Heart left ventricle (tissue), 16 donors: ENCODE data around the gene NAALADL2. TPM values are rescaled to one million over a fixed set of nuclear protein-coding genes. Genes with fewer than 3 reads are reported as not detected.
A peak's percentile ranks its signal among the peaks of the same experiment; 100 is the strongest.

Source experiments
- ATAC-seq, 4 donors: fragments of 200-7000 bp; cut with Tn5 transposase; one replicate each; pipeline ENCODE4 v1.9.1; 2020 to 2022; ENCODE audit warnings: moderate library complexity in 4 of 4, mild to moderate bottlenecking in 3 of 4, moderate number of reproducible peaks in 1 of 4
- DNase-seq, 5 donors: peaks; one replicate each; pipeline ENCODE4 v3.0.0-alpha.2; 2020
- H3K27ac ChIP-seq, 12 donors: fragments of 200-600 bp; sonication (generic) in 4 of 12; one replicate each; pipeline versions ENCODE4 v1.5.0 to v1.8.0; 2016 to 2022; ENCODE audit warnings: mild to moderate bottlenecking in 2 of 12
- H3K27me3 ChIP-seq, 9 donors: fragments of 200-600 bp; sonication (generic) in 2 of 9; one replicate each; pipeline versions ENCODE4 v1.5.1 to v1.8.0; 2016 to 2022; ENCODE audit warnings: mild to moderate bottlenecking in 3 of 9
- H3K36me3 ChIP-seq, 9 donors: fragments of 200-600 bp; sonication (generic) in 2 of 9; one replicate each; pipeline versions ENCODE4 v1.5.0 to v1.8.0; 2018 to 2022; ENCODE audit warnings: mild to moderate bottlenecking in 2 of 9
- H3K4me1 ChIP-seq, 12 donors: fragments of 200-600 bp; sonication (generic) in 4 of 12; one replicate each; pipeline versions ENCODE4 v1.5.0 to v1.8.0; 2016 to 2022; ENCODE audit warnings: mild to moderate bottlenecking in 3 of 12
- H3K4me3 ChIP-seq, 12 donors: fragments of 200-600 bp; sonication (generic) in 4 of 12; one replicate each; pipeline versions ENCODE4 v1.5.0 to v1.8.0; 2017 to 2022; ENCODE audit warnings: mild to moderate bottlenecking in 9 of 12, moderate library complexity in 4 of 12
- H3K9me3 ChIP-seq, 12 donors: fragments of 200-600 bp; sonication (generic) in 4 of 12; one replicate each; pipeline versions ENCODE4 v1.5.0 to v1.8.0; 2016 to 2022; ENCODE audit warnings: mild to moderate bottlenecking in 1 of 12
- CTCF ChIP-seq, 12 donors: fragments of 200-600 bp; sonication (generic) in 4 of 12; IDR thresholded peaks; one replicate each; pipeline versions ENCODE4 v1.5.0 to v1.8.0; 2018 to 2022; ENCODE audit warnings: antibody characterized with exemption in 12 of 12, mild to moderate bottlenecking in 5 of 12
- POLR2A ChIP-seq, 2 donors: fragments of 450-650 bp; IDR thresholded peaks; one replicate each; pipeline ENCODE4 v1.6.1; 2017; ENCODE audit warnings: antibody characterized with exemption in 2 of 2, mild to moderate bottlenecking in 2 of 2, moderate library complexity in 2 of 2
- WGBS, 4 donors: extraction: QIAGEN DNeasy Blood & Tissue Kit in 2 of 4; methylation state at CpG; one replicate each; pipeline versions ENCODE4 v1.1.5 to v1.1.7; 2013 to 2018; 5-methylcytosine and 5-hydroxymethylcytosine counted together
- intact Hi-C, 10 donors: fragments of 100-400 bp; cut with DNase I; formaldehyde crosslinking; loops; one replicate each; pipeline versions ENCODE4 v1.11.1 to v1.14.2; 2022
- polyA plus RNA-seq, 2 donors: library from polyadenylated mRNA; stranded (reverse); fragments of 200-250 nt; gene quantifications; one replicate each; pipeline ENCODE4 v1.2.3, GENCODE V29; 2013
- total RNA-seq, 9 donors: library from RNA; depleted of rRNA in 2 of 9; stranded (reverse); fragments of >200 nt in 2 of 9; fragmentation: NEBNext Ultra II Directional in 3 of 9; extraction: Animal tissue kit (Norgen Biotek cat#: 25700) in 3 of 9; gene quantifications; one replicate each; pipeline versions ENCODE4 v1.1.0 to v1.2.4, GENCODE V29; 2016 to 2023
- donor health status: ischemic (EF 13 %, LVEDD 7.1; RV severe dilation, severe dysfunction).
- donor health status: healthy with polysubstance abuse.
- donor health status: DM: no; HTN: yes; CAD: no.
- donor health status: DM: no; HTN: no; CAD: no.
- donor health status: ischemic (EF 25% LVEDD 6.9; RV normal size, moderate dysfunction).
- donor health status: ischemic (EF 25% LVEDD 5.7; RV mildly dilated, moderate dysfunction).
- donor health status: healthy.
- donor health status: DM: yes; HTN: yes; CAD: no.
- donor health status: ischemic (EF 35%, LVEDD 5.7; RV mildly dilated, moderate dysfunction).
- donor health status: nonischemic (EF 11% LVEDD 7.7; RV severe dilation, severe dysfunction).
- donor health status: DM: yes; HTN: yes; CAD: no.
- donor health status: PGD.
- donor health status: ischemic (EF 29% LVEDD 5.4; RV normal size, mild dysfunction).
- donor health status: nonischemic (EF 23%, LVEDD 6.1; RV moderate dilation, normal function).

The NAALADL2 gene
- total and polyA plus RNA-seq, 11 donors = 0.23 to 8.5 (median 3.0) TPM

DNA sequence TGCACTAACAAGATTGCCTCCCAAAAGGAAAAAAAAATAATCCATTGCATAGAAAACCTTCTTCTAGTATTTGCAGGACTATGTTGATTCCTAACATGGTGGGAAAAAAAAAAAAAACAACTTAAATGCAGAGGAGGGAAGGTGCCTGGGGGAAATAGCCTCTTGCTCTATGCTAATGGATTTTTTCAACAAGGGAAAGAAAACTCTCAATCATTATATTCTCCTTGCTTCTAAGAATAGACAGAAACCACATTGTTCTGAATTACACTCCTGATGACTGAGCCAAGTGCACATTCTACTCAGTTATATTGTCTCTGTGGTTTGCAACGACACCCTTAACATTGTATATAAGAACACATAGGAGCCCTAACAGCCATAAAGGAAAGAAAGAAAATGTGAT lies 760.2 kb downstream of the NAALADL2 start:
- Histone ChIP-seq H3K9me3 (no peaks in the 10 kb centered on the region), H3K27ac (no peak overlapping the region), H3K4me1 (no peaks in the 10 kb centered on the region), H3K27me3 (no peaks in the 10 kb centered on the region), H3K4me3 (no peak overlapping the region), H3K36me3 (no peaks in the 10 kb centered on the region)
- ATAC-seq = no peak
- 76 to 89% (median 80%) methylated on average over 1 of the region's 1 CpG for WGBS, 4 donors
- TF ChIP-seq POLR2A (IDR thresholded peaks at IDR 0.05) (no peak), CTCF (IDR thresholded peaks at IDR 0.05) (no peak)
- DNase-seq = no peak
- intact Hi-C loops = no loop called here

DNA sequence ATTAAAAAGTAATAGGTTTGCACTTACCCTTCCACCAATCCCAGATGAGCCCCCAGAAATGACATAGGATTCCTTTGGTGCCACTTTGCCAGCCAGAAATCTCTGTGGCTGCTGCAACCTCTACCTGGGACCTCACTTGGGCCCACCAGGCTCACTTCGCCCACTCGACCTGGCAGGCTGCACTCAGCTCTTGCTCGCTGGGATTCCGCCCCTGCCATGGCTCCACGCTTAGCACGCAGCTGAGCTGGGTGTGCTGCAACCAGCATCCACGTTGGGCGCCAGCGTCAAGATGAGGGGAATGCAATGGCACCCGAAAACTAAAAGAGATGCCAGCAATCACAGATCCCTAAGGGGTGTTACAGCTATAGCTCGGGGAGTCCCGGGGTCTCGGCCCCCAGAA lies 761.0 kb downstream of the NAALADL2 start:
- Histone ChIP-seq H3K4me1 (no peaks in the 10 kb centered on the region), H3K36me3 (no peaks in the 10 kb centered on the region), H3K9me3 (no peaks in the 10 kb centered on the region), H3K27ac (no peak overlapping the region), H3K4me3 (no peak overlapping the region), H3K27me3 (no peaks in the 10 kb centered on the region)
- intact Hi-C loops = loop anchor here in 1 of 10 donors (10.0 kb wide), 1 partner anchor 55 kb away; no protein-coding TSS in a partner anchor
- TF ChIP-seq CTCF (IDR thresholded peaks at IDR 0.05) (no peak), POLR2A (IDR thresholded peaks at IDR 0.05) (no peak)
- WGBS, 4 donors = 88 to 95% (median 91%) methylated on average over 12 to 13 of the region's 13 CpGs
- DNase-seq = no peak
- ATAC-seq = no peak

DNA sequence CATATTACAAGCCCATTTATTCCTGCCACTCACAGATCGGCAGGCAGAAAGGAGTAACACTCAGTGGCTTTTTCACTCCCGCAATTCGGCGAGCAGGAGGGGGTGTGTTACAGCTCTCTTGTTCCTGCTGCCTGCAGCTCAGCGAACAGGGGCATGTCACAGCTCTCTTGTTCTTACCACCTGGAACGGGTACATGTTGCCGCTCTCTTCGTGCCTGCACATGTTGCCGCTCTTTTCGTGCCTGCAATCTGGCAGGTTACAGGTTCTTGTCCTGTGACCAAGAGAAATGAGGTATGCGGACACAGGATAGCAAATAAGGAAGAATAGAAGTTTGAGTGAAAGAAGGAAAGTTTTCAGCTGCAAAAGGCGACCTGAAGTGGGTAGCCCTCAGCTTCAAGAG lies 761.4 kb downstream of the NAALADL2 start:
- H3K27me3 ChIP-seq = no peaks in the 10 kb centered on the region
- DNase-seq = peak in 1 of 5 donors; percentile 37
- TF ChIP-seq CTCF (IDR thresholded peaks at IDR 0.05) (no peak), POLR2A (IDR thresholded peaks at IDR 0.05) (no peak)
- H3K9me3 ChIP-seq = no peaks in the 10 kb centered on the region
- WGBS, 4 donors = 94 to 96% (median 94%) methylated on average over 12 of the region's 12 CpGs
- H3K36me3 ChIP-seq = no peaks in the 10 kb centered on the region
- intact Hi-C loops = loop anchor here in 1 of 10 donors (10.0 kb wide), 1 partner anchor 56 kb away; no protein-coding TSS in a partner anchor
- ATAC-seq = no peak
- no peaks in the 10 kb centered on the region for H3K4me1 ChIP-seq
- H3K27ac ChIP-seq = no peak overlapping the region
- no peak overlapping the region for H3K4me3 ChIP-seq

DNA sequence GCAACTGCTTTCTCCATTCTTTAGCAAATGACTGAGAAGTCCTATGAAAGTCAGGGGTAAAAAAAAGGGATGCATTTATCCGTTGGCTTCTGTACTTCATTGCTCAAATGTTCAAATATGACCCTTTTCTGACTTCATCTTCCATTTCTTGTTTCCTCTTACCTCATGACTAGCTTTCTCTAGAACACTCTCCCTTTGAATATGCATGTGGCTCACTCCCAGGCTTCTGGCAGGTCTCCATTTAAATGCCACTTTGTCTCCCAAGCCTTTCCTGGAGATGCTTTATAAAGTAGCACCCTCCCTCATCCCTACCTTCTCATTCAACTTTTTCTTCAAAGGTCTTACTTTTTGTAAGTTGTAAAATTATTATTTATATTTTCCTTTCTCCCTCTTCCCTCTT lies 781.8 kb downstream of the NAALADL2 start:
- ATAC-seq = no peak
- DNase-seq = no peak
- peaks cover 0 to 5% (median 0%) of the 10 kb centered on the region in 12 donors for H3K9me3 ChIP-seq
- no peaks in the 10 kb centered on the region for H3K36me3 ChIP-seq
- no peak overlapping the region for H3K4me3 ChIP-seq
- no peak for TF ChIP-seq CTCF (IDR thresholded peaks at IDR 0.05)
- no peak for TF ChIP-seq POLR2A (IDR thresholded peaks at IDR 0.05)
- intact Hi-C loops = no loop called here
- no peak overlapping the region for H3K27ac ChIP-seq
- no peaks in the 10 kb centered on the region for H3K4me1 ChIP-seq
- 61 to 79% (median 68%) methylated on average over 1 of the region's 1 CpG for WGBS, 4 donors
- no peaks in the 10 kb centered on the region for H3K27me3 ChIP-seq
